ENCODE data around the gene NR2C1.
"Not testable (repeated sequence)": the region's sequence is repeated elsewhere in the genome, so short reads cannot be mapped to it uniquely, and the experiment has no call there.

Gene NR2C1

GRCh38 chr12:95072900-95073697, at the start of gene NR2C1:
NR2C1 (minus strand) TSS chr12:95073618; CDS start chr12:95067384, 6,234 bp downstream.
- DNase-seq (ENCODE audit: low read depth) = peak; percentile 74

GRCh38 chr12:95118788-95119179, 45.4 kb upstream of the NR2C1 start:
- DNase-seq (ENCODE audit: low read depth) = no peak

GRCh38 chr12:95118138-95118787, 44.8 kb upstream of the NR2C1 start:
- peak; percentile 78 for DNase-seq (ENCODE audit: low read depth)

GRCh38 chr12:95117178-95117599, 43.8 kb upstream of the NR2C1 start:
- DNase-seq (ENCODE audit: low read depth) = peak; percentile 44

- no peak for DNase-seq (ENCODE audit: low read depth)
These were observed 43.4 kb upstream of the NR2C1 start for GRCh38 chr12:95116773-95117172.

- no peak for DNase-seq (ENCODE audit: low read depth)
These were observed 42.9 kb upstream of the NR2C1 start for GRCh38 chr12:95116341-95116740.

- DNase-seq (ENCODE audit: low read depth) = no peak
These were observed 42.2 kb upstream of the NR2C1 start for GRCh38 chr12:95115641-95116040.

GRCh38 chr12:95114766-95115405, 41.5 kb upstream of the NR2C1 start:
- DNase-seq (ENCODE audit: low read depth) = no peak

GRCh38 chr12:95107362-95107761, 33.9 kb upstream of the NR2C1 start:
- no peak for DNase-seq (ENCODE audit: low read depth)

- no peak for DNase-seq (ENCODE audit: low read depth)
These were observed 32.1 kb upstream of the NR2C1 start for GRCh38 chr12:95105540-95105939.

GRCh38 chr12:95104919-95105452, 31.6 kb upstream of the NR2C1 start:
- DNase-seq (ENCODE audit: low read depth) = no peak

- DNase-seq (ENCODE audit: low read depth) = no peak
These were observed 29.7 kb upstream of the NR2C1 start for GRCh38 chr12:95102916-95103671.

GRCh38 chr12:95101957-95102356, 28.5 kb upstream of the NR2C1 start:
- DNase-seq (ENCODE audit: low read depth) = not testable (repeated sequence)

- no peak for DNase-seq (ENCODE audit: low read depth)
These were observed 27.1 kb upstream of the NR2C1 start for GRCh38 chr12:95100264-95101190.

- DNase-seq (ENCODE audit: low read depth) = no peak
These were observed 25.9 kb upstream of the NR2C1 start for GRCh38 chr12:95099270-95099790.

- no peak for DNase-seq (ENCODE audit: low read depth)
These were observed 23.4 kb upstream of the NR2C1 start for GRCh38 chr12:95096852-95097251.

GRCh38 chr12:95096378-95096777, 23.0 kb upstream of the NR2C1 start:
- DNase-seq (ENCODE audit: low read depth) = no peak

- DNase-seq (ENCODE audit: low read depth) = not testable (repeated sequence)
These were observed 22.4 kb upstream of the NR2C1 start for GRCh38 chr12:95095866-95096265.

- DNase-seq (ENCODE audit: low read depth) = no peak
These were observed 16.0 kb upstream of the NR2C1 start for GRCh38 chr12:95089462-95089861.

GRCh38 chr12:95088379-95088778, 15.0 kb upstream of the NR2C1 start:
- no peak for DNase-seq (ENCODE audit: low read depth)

- DNase-seq (ENCODE audit: low read depth) = no peak
These were observed 12.2 kb upstream of the NR2C1 start for GRCh38 chr12:95085612-95086011.

Measured in GM04504 (cell line).